ENCODE measurements around the gene TMEM176B. TPM values are rescaled to one million over a fixed set of nuclear protein-coding genes. Genes with fewer than 3 reads are reported as not detected.

The TMEM176B gene
- total RNA-seq, 2 donors from 2014 or later = 4.5 to 14.5 TPM

DNA sequence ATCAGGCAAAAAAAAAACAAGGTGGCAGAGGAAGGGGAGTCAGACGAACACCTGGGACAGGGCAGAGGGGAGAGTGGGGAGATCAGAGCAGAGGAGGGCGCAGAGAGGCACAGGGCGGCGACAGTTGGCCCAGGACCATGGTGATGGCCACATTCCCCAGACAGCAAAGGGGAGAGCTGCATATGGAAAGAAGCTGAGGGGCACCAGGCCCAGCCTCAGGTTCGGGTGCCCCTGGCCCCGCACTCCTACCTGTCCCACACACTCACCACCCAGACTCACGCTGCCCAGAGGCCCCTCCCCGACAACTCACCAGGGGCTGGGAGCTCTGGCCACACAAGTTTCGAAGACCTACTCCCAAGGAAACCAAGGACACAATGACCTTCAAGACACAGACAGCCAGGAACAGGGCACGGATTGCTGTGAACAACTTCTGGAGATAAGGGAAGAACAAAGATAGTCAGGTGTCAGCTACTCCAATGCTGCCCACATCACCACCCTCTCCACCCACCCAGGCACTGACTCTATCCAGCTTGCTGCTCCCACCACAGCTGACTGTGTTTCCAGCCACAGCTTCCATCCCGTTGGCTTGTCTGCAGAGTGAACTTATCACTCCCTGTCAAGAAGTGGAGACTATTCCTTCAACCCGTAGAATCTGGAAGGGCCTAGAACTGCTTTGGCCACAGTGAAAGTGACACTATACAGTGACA lies 8.3 kb downstream of the TMEM176B start:
- Histone ChIP-seq H3K27ac (no peak overlapping the region), H3K4me3 (no peak overlapping the region), H3K36me3 (no peaks in the 10 kb centered on the region), H3K4me1 (replicated peaks) (no peaks in the 10 kb centered on the region), H3K27me3 (replicated peaks; ENCODE audit: insufficient read depth) (no peaks in the 10 kb centered on the region), H3K9me3 (no peaks in the 10 kb centered on the region)
- WGBS = 88% methylated on average over 12 of the region's 12 CpGs
- intact Hi-C loops (cut with DNase I) = no loop called here
- no peak for TF ChIP-seq CTCF (IDR thresholded peaks at IDR 0.05)
- no peak for TF ChIP-seq POLR2A (IDR thresholded peaks at IDR 0.05)
- no peak for TF ChIP-seq POLR2AphosphoS5 (IDR thresholded peaks at IDR 0.05)
- no peak for DNase-seq (ENCODE audit: low spot score)

- Histone ChIP-seq H3K4me1 (replicated peaks) (no peaks in the 10 kb centered on the region), H3K27ac (no peak overlapping the region), H3K9me3 (no peaks in the 10 kb centered on the region), H3K36me3 (no peaks in the 10 kb centered on the region), H3K4me3 (no peak overlapping the region), H3K27me3 (replicated peaks; ENCODE audit: insufficient read depth) (no peaks in the 10 kb centered on the region)
- TF ChIP-seq CTCF (IDR thresholded peaks at IDR 0.05) (no peak), POLR2AphosphoS5 (IDR thresholded peaks at IDR 0.05) (no peak), POLR2A (IDR thresholded peaks at IDR 0.05) (no peak)
- DNase-seq (ENCODE audit: low spot score) = no peak
- 78% methylated on average over 5 of the region's 5 CpGs for WGBS
- intact Hi-C loops (cut with DNase I) = no loop called here
Measured at GRCh38 chr7:150791304-150791703, 8.9 kb downstream of the TMEM176B start.

DNA sequence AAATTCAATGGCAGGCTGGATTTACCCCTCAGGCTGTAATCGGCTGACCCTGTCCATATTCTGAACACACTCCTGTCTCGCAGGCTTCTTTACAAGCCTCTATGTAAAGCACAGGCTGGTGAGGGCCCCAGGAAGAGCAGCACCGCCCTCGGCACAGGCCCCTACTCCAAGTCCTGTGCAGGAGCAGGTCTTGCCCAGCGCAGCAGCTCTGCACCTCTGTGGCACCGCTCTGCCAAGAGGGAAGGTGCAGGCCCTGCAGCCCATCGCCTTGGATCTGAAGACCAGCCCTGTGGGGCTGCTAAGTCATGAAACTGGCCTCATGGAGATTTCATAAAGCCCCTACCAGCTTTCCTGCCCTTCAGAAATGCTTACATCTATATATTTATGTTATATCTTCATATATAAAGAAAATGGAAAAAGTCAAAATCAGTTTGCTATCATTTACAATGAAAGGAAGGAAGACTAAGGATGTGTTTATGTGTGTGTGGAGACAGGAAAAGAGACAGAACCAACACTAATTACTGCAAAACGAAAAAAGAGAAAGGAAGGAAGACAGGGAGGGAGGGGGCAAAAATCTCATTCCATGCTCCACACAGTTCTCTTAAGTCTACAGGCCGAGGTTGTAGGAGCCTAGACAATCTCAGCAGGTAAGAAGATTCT lies 9.6 kb downstream of the TMEM176B start:
- intact Hi-C loops (cut with DNase I) = no loop called here
- Histone ChIP-seq H3K27me3 (replicated peaks; ENCODE audit: insufficient read depth) (no peaks in the 10 kb centered on the region), H3K36me3 (no peaks in the 10 kb centered on the region), H3K4me3 (no peak overlapping the region), H3K27ac (no peak overlapping the region), H3K9me3 (no peaks in the 10 kb centered on the region), H3K4me1 (replicated peaks) (no peaks in the 10 kb centered on the region)
- DNase-seq (ENCODE audit: low spot score) = no peak
- TF ChIP-seq POLR2A (IDR thresholded peaks at IDR 0.05) (no peak), POLR2AphosphoS5 (IDR thresholded peaks at IDR 0.05) (no peak), CTCF (IDR thresholded peaks at IDR 0.05) (no peak)
- WGBS = 84% methylated on average over 9 of the region's 9 CpGs

GRCh38 chr7:150788474-150789269 lies 11.5 kb downstream of the TMEM176B start:
- no peaks in the 10 kb centered on the region for H3K4me1 ChIP-seq (replicated peaks)
- intact Hi-C loops (cut with DNase I) = no loop called here
- peak overlapping the region; percentile 3 to 9 for H3K27ac ChIP-seq
- TF ChIP-seq POLR2A (IDR thresholded peaks at IDR 0.05) (no peak), POLR2AphosphoS5 (IDR thresholded peaks at IDR 0.05) (no peak), CTCF (IDR thresholded peaks at IDR 0.05) (no peak)
- DNase-seq (ENCODE audit: low spot score) = no peak
- no peaks in the 10 kb centered on the region for H3K9me3 ChIP-seq
- H3K27me3 ChIP-seq (replicated peaks; ENCODE audit: insufficient read depth) = no peaks in the 10 kb centered on the region
- 63% methylated on average over 9 of the region's 9 CpGs for WGBS
- H3K4me3 ChIP-seq = no peak overlapping the region
- H3K36me3 ChIP-seq = no peaks in the 10 kb centered on the region
